DMS53 treated with DMSO at 0.1 percent for 48 hours (cell line): Measurements from ENCODE around the gene GMDS.

Experiments
- DNase-seq: peaks from one replicate; lab custom pipeline; 2025; ENCODE audit not compliant: unreplicated experiment; lab: John Stamatoyannopoulos, UW

GMDS gene

GRCh38 chr6:1729133-1729749 is 516.2 kb downstream of the GMDS start:
- no peak for DNase-seq

GRCh38 chr6:1726341-1726768 is 519.0 kb downstream of the GMDS start:
- peak; percentile 83 for DNase-seq

GRCh38 chr6:1724616-1725015 is 520.8 kb downstream of the GMDS start:
- DNase-seq: peak; percentile 68

- peak; percentile 82 for DNase-seq
These were observed 521.3 kb downstream of the GMDS start for GRCh38 chr6:1724124-1724523.

- DNase-seq: no peak
These were observed 522.6 kb downstream of the GMDS start for GRCh38 chr6:1722801-1723200.

GRCh38 chr6:1720620-1721322 is 524.6 kb downstream of the GMDS start:
- no peak for DNase-seq

- no peak for DNase-seq
These were observed 525.5 kb downstream of the GMDS start for GRCh38 chr6:1719922-1720321.

- DNase-seq: no peak
These were observed 528.5 kb downstream of the GMDS start for GRCh38 chr6:1716868-1717267.

GRCh38 chr6:1716396-1716795 is 529.0 kb downstream of the GMDS start:
- no peak for DNase-seq

GRCh38 chr6:1715336-1715735 is 530.1 kb downstream of the GMDS start:
- DNase-seq: no peak

- no peak for DNase-seq
These were observed 530.8 kb downstream of the GMDS start for GRCh38 chr6:1714654-1715053.

GRCh38 chr6:1713016-1713600 is 532.3 kb downstream of the GMDS start:
- DNase-seq: no peak

- DNase-seq: no peak
These were observed 533.0 kb downstream of the GMDS start for GRCh38 chr6:1712451-1712850.

- DNase-seq: no peak
These were observed 534.3 kb downstream of the GMDS start for GRCh38 chr6:1711136-1711535.

- no peak for DNase-seq
These were observed 536.2 kb downstream of the GMDS start for GRCh38 chr6:1709234-1709641.

GRCh38 chr6:1708820-1709219 is 536.6 kb downstream of the GMDS start:
- DNase-seq: no peak

- no peak for DNase-seq
These were observed 537.3 kb downstream of the GMDS start for GRCh38 chr6:1708122-1708521.

GRCh38 chr6:1705630-1706029 is 539.8 kb downstream of the GMDS start:
- no peak for DNase-seq

GRCh38 chr6:1705183-1705582 is 540.2 kb downstream of the GMDS start:
- no peak for DNase-seq

- DNase-seq: no peak
These were observed 540.7 kb downstream of the GMDS start for GRCh38 chr6:1704711-1705110.

GRCh38 chr6:1703923-1704322 is 541.5 kb downstream of the GMDS start:
- no peak for DNase-seq

GRCh38 chr6:1703091-1703855 is 542.1 kb downstream of the GMDS start:
- DNase-seq: no peak
